GM21381 (cell line): ENCODE data around the gene SLC9A1.

ENCODE experiments used
- ATAC-seq: cut with Tn5 transposase; IDR thresholded peaks from one replicate; pipeline ENCODE4 v1.9.1; 2021; ENCODE audit warnings: mild to moderate bottlenecking, moderate library complexity; ENCODE audit not compliant: unreplicated experiment

The SLC9A1 gene

DNA sequence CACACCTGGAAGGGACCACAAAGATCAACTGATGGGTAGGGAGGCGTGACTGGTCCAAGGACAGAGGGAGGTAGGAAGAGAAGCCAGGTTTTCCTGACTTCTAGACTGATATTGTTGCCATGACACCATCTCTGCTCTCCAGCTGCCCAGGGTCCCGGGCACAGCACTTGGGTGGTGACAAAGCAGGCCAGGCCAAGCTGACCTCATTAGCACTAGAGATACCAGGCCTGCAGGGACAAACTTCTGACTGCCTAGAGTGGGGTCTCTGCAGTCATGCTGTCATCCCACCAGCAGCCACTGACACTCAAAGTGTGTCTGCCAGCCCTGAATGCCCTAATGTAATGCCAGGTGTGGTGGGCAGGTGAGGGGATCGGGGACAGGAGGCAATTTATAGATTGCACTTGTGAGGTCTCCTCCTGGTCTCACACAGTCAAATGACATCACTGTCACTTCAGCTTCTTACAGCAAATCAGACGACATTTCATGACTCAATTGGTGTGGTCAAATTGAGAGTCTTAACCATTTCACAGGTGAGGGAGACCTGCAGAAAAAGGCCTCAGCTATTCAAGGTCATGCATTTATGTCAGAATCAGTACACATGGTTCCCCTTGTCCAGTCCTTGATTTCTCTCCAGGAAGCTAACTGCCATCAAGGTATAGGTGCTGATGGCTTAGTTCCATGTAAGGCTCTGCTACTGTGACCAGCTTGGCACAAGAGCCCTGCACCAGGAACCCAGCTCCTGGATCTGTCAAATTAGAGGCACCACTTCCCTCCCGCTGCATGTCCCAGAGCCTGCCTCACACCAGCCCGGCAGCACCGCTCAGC is 2.7 kb downstream of the SLC9A1 start:
- ATAC-seq, result no peak

DNA sequence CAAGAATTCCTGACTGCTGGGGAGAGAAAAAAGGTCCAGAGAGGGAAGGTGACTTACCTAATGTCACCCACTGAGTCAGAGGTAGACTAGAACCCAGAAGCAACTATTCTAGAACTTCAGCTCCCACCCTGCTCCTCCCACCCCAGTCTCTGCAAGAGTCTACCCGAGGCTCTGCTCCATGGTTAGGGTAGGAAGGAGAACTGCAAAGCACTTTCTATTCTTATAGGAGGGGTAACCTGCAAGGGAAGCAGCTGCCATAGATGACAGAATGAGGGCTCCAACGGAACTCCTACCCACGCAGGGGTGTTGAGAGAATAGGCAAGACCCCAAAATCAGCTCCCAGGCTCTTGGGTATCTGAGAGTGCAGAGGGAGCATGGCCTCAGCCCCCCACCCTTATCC is 4.3 kb downstream of the SLC9A1 start:
- no peak for ATAC-seq

DNA sequence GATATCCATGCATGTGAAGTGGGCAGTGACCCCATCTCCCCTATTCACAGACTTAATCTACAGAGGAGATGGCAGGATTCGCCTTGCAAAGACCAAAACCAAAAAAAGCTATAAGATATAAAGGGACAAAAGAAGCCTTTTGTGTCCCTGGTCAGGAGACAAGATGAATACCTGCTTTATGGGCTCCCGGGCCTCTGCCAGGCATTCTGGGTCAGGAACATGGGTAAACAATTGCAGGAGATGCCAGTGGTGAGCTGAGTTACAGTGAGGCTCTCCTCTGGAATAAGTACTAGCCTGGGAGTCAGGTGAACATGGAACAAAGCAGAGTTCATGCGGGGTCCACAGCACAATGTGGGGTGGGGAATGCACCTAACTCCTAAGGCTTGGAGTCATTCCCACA is 4.7 kb downstream of the SLC9A1 start:
- ATAC-seq, result no peak

DNA sequence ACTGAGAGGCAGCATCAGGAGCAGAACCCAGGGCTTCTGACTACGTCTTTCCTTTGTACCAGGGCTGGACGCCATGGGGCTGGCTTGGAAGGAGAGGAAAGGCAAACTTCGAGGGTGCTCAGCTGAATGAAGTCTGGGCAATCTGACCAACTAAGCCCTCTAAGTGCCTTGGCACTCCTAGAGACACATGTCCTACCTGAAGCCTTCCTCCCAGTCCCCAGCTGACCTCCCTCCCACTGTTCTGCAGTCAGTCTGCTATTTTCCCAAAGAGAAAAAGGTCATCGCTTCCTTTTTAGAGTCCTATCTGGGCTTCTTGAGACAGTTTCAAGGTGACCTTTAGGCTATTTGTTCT is 5.2 kb downstream of the SLC9A1 start:
- no peak for ATAC-seq

DNA sequence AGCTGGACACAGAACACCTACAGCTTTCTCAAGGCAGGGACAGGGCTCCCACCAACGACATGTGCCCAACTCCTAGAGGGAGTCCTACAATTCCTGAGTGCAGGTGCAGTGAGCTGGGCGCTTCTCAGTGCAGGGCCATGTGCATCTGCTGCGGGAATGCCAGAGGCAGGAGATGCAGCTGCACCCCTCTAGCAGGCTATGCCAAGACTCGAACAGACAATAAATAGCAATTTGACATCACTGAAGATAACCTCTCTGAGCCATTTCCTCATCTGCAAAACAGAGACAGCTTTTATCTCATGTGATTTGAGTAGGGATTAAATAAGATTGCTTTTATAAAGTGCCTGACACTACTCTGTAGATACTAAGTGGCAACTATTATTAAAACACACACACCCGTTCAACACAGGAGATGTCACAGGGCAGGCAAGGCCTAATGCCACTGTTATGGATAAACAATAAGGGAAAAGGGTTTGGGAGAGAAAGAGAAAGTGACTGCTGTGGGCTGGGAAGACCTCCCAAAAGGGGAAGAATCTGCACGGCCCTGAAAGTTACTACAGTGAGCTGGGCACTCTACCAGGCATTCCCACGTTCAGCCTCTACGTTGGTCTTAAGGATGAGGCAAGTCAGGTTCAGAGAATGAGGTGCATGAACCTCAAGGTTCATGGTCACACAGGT is 5.7 kb downstream of the SLC9A1 start:
- no peak for ATAC-seq

DNA sequence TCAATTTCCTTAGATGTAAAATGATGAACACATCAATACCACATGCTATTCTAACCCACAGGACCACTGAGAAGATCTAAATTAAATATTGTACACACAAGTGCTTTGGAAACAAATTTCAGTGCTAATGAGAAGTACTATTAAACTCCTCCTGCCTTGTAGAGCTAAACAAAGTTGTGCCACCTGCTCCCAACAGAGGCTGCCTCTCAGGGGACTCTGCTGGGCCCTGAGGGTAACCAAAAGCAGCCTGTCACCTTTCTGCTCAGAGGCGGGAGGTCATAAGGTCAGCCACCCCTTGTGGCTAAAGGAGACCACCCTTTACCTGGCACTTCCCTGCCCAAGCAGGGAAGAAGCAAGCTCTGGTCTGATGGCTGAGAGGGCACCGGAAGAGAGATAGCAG is 6.3 kb downstream of the SLC9A1 start:
- ATAC-seq, result no peak

DNA sequence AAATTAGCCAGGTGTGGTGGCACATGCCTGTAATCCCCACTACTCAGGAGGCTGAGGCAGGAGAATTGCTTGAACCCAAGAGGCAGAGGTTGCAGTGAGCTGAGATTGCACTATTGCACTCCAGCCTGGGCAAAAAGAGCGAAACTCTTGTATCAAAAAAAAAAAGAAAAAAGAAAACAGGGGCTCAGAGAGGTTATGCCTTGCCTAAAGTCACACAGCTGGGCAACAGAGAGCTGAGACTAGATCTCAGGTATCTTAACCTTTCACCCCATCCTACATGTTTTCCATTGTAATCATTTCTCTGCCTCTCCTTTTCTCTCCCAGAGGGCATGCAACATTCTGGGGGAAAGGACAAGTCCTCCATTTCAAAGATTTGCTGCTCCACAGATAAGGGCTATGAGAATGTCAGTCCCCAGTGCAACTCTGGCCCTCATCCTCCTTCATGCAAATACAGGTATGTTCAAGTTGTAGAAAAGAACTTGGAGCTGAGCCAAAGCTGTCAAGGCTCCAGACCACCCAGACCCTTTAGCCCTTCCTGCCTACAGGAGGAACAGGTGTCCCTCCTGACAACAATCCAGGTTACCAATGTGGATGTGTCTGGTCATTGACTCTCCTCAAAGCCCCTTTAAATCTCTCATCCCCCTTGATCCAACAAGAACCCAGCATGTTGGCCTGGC is 6.9 kb downstream of the SLC9A1 start:
- no peak for ATAC-seq

DNA sequence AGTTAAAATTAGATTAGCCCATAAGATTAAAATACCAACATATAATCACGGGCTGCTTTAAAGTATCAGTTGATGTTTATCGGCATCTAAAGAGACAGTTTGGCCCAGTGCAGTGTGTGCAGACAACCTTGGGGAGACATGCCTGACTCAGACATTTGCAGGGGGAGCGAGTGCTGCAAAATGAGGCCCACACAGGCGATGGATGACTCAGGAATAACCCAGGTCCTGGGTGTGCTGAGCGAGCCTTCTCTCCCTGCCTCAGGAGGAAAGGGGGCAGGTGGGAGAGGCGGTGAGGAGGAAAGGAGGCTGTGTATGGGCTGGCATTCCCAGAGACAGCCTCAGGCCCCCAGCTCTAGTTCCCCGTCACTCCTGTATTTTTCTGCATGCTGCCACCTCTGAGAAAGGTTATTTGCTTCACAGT is 9.0 kb downstream of the SLC9A1 start:
- no peak for ATAC-seq

DNA sequence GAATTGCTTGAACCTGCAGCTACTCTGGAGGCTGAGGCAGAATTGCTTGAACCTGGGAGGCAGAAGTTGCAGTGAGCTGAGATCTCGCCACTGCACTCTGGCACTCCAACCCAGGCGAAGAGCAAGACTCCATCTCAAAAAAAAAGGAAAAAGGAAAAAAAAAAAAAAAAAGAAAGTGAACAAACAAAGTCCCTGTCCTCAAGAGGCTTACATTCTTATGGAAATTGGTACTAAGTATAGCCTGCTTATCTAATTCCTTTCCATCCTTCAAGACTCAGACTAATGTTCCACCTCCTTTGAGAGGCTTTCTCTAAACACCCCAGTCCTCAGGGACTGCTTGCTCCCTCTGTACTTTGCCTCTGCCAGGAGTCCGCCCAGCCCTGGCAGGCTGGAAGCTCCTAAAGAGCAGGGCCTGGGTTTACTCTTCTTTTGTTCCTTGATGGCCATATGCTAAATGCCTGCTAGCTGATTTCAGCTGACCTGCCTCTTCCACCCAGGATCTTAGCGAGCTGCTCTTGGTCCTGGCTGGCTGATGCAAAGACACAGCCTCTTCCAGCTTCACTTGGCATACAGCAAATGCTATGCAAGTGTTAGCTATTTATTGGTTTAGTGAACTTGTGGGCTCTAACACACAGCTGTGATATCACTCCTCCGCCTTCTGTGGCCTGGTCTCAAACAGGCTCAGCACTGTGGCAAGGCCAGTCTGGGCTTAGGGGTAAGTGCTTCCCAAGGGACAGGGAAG is 9.8 kb downstream of the SLC9A1 start:
- no peak for ATAC-seq

DNA sequence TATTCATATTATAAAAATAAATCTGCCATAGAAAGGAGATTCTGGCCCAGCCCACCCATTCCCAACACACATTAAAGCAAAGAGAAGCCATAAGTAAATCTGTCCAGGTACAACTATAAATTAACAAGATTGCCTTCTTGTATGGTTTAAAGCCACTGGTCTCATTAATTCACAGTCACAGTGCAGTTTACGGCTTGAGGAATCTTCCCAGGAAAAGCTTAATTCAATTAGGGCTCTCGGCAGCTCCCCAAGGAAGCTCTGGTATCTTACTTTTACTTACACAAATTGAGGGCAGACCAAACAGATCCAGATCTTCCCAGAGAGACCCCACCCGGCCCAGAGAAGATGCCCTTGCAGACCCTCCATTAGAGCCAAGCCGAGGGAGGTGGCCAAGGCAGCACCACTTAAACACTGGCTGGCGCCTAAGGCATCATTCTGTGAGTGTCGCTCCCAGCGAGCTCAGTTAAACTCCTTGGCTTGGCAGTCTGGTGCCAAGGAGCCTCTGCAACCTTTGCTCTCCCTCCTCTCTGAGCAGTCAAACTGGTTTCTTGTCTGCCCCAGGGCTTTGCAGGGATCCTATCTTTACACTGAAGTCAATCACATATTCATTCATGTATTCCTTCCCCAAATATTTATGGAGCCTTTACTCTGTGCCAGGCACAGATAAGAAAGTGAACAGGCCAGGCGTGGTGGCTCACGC is 10.7 kb downstream of the SLC9A1 start:
- no peak for ATAC-seq

DNA sequence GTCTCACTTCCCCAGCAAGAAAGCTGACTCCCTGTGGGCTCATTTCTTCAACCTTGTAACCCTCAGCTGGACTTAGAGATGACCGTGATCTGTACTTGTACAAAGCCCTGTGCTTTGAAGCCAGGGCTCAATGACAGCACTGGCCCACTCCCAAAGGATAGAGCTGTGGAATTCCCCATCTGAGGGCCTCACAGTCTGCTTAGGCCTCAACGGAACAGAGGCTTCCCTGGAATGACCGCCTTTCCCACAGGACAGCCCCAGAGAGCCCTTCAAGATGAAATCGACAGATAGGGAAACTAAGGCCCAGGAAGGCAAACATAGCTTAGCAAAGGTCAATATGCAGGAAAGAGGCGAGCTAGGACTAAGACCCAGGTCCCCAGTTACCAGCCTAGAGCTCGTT is 11.5 kb downstream of the SLC9A1 start:
- no peak for ATAC-seq

DNA sequence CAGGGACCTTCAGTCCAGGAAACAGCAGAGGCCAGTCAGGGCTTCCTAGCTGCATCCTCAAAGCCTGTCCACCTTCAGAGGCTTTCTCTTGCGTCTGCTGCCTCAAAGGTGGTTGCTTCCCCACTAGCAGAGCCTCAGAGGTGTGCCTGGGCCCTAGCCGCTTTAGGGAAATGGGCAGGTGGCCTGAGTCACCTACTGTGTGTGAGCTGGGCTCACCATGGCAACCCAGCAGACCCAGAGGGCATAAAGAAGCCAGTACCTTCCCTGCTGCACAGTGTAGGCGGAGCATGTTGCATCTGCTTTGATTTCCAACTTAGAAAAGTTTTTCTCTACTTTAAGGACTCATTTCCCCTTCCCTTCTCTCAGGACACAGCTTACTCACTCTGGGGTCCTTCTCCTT is 12.5 kb downstream of the SLC9A1 start:
- no peak for ATAC-seq

DNA sequence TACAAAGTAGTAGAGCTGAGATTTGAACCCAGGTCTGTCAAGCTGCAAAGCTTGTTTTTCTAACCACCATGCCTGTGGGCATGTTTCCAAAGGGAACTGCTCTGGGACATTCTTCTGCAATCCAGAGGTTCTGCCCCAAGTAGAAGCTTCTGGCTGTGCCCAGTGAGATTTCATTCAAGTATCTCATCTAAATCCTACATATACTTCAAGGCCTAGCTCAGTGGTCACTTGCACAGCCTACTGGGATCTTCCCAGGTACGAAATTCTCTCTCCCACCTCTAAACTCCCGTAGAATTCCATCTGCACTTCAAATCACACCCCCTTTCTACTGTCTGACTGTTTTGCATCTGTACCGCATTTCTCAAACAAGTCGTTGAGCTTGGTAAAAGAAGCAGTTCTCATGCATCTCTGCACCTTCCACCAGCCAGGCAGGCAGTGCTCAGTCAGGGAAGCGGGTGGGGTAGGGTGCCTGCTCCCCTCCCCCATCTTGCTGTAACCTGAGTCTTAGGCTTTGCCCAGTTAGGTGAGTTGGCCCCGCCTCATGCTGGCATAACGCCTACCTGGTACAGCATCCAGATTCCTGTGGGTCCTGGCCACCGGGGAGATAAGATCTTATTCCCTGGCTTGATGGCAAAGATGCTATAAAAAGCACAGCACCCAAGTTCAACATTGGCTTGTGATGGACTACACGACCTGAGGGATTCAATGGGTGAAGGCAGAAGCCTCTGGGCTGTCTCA is 13.5 kb downstream of the SLC9A1 start:
- ATAC-seq, result no peak

DNA sequence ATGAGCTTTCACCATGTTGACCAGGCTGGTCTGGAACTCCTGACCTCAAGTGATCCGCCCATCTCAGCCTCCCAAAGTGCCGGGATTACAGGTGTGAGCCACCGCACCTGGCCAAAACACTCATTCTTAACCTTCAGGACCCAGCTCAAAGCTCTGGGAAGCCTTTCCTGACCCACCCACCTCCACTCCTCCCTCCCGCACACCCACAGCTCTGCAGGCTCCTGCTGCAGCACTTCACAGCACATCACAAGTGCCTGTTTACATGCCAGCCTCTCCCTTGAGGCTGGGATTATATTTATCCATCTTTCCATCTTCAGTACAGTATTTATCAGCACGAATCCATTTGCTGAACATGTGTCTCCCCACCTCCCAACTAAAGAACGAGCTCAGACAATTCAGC is 14.9 kb downstream of the SLC9A1 start:
- no peak for ATAC-seq

DNA sequence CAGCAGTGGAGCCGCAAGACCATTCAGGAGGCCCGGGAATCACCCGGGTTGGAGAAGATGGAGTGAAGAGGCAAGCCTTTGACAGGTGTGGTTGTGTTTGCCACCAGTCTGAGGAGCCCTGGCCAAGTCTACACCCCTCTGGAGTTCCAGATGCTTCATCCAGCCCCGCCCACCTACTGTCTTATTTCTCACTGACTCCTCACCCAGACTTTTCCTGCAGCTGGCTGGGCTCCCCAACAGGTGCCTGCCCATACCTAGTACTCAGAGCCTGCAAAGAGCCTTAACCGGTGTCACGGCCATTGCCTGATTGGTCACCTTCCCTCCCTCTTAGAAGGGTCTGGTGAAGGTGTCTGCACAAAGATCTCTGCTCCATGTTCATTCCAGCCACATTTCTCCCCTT is 16.0 kb downstream of the SLC9A1 start:
- no peak for ATAC-seq

DNA sequence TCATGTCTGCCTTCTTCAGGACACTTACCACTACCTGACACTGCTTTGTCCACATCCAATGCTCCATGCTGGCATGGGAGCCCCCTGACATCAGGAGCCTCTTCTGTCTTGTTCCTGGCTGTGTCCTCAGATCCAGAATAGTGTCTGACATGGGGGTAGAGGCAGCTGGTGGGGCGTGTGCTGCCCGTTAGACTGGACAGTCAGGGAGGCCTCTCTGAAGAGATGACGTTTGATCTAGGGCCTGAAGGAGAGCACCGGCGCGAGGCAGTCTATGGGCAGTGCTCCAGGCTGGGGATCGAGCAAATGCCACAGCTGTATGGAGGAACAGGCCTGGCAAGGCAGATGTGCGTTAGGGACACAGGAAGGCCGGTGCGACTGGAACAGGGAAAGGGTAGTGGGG is 16.6 kb downstream of the SLC9A1 start:
- no peak for ATAC-seq

DNA sequence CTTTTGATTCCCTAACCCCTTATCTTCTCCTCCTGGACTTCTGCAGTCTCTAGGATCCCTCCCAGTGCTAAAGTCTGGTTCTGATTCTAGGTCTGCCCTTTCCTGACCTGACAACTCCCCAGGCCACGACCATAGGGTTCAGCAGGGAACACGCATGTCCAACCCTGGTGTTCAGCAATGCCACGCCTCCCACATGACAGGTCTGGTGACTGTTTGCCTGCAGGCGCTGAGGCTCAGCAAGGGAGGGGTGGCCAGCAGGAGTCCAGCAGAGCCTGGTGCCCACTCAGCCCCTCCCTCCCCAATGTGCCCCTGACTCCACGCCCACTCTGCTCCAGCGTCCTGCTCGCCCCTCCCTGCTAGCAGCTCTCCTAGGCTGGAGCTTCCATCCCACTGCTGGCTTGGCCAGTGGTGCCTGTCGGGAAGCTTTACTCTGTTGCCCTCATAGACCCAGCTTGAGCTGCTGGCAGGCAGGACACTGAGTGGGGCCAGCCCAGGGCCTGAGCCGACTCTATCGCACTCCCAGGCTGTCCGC is 17.3 kb downstream of the SLC9A1 start:
- ATAC-seq, result no peak

DNA sequence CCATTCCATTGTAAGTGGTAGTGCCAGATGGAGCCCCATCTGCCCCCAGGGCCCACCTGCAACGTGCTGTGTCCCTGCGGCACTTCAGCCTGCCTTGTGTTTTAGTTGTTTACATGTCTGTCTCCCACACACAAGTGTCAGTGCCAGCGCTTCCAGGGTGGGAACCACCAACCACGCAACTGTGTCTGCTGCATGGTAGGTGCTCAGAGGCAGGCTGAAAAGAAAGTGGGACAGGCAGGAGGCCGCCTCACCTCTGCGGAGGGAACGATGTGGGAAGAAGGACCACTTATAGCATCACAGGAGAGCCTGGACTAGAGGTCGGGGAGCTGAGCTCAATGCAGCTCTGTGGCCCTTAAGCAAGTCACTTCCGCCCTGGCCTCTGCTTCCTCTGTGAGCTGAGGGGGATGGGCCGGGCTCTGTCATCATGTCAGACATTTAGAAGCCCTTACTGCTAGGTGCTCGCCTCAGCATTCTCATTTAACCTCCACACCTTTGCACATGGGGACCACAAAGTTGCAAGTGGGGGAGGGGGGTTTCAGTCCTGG is 17.9 kb downstream of the SLC9A1 start:
- no peak for ATAC-seq

DNA sequence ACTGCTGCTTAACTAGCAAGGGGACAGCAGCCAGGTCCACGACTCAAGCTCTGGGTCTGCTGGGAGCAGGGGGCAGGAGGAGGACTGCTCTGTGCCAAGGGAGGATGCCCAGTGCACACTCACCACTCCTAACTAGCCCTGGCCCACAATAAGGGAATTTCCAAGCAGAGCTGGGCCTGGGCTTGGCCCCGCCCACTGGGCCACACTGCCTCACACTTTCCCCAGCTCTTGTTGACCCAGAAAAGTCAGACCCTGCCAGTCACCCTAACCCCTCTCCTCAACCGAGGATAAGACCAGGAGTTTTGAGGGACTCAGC is 18.7 kb downstream of the SLC9A1 start:
- ATAC-seq, result no peak
